HepG2 (cell line): Measurements from ENCODE around the gene DDN. TPM values are rescaled to one million over a fixed set of nuclear protein-coding genes. Genes with fewer than 3 reads are reported as not detected.

ENCODE experiments used
- AGO2 ChIP-seq: fragments of 200-400 bp; formaldehyde crosslinking; optimal IDR thresholded peaks from 2 replicates; pipeline ENCODE3; 2017; ENCODE audit warnings: mild to moderate bottlenecking, low read depth, low read length, moderate library complexity
- ATAD3A ChIP-seq: sonication (generic); formaldehyde crosslinking; IDR thresholded peaks from 2 replicates; pipeline ENCODE4 v1.4.0; 2020; ENCODE audit warnings: missing genetic modification reagents
- CTCF ChIP-seq: sonication (generic); formaldehyde crosslinking; IDR thresholded peaks from 2 replicates; pipeline ENCODE4 v1.5.0; 2020; ENCODE audit warnings: mild to moderate bottlenecking, missing genetic modification reagents, moderate library complexity
- NFYB ChIP-seq: sonication (generic); formaldehyde crosslinking; IDR thresholded peaks from 2 replicates; pipeline ENCODE4 v1.4.0; 2020; ENCODE audit warnings: missing genetic modification reagents
- NPAS2 ChIP-seq: sonication (generic); formaldehyde crosslinking; IDR thresholded peaks from 2 replicates; pipeline ENCODE4 v1.8.0; 2022; ENCODE audit warnings: mild to moderate bottlenecking, missing genetic modification reagents, borderline replicate concordance
- THAP11 ChIP-seq: IDR thresholded peaks from 2 replicates; pipeline ENCODE4 v1.6.1; 2016; ENCODE audit warnings: missing biosample characterization, missing genetic modification reagents
- ZFP91 ChIP-seq: sonication (generic); formaldehyde crosslinking; IDR thresholded peaks from 2 replicates; pipeline ENCODE4 v1.9.0; 2022; ENCODE audit warnings: missing genetic modification reagents, mild to moderate bottlenecking, borderline replicate concordance
- ZNF280B ChIP-seq: sonication (generic); formaldehyde crosslinking; IDR thresholded peaks from 2 replicates; pipeline ENCODE4 v1.5.0; 2020; ENCODE audit warnings: missing genetic modification reagents, mild to moderate bottlenecking, borderline replicate concordance
- ZNF34 ChIP-seq: sonication (generic); formaldehyde crosslinking; IDR thresholded peaks from 2 replicates; pipeline ENCODE4 v1.4.0; 2020; ENCODE audit warnings: mild to moderate bottlenecking, missing genetic modification reagents, borderline replicate concordance
- ZNF44 ChIP-seq: sonication (generic); formaldehyde crosslinking; IDR thresholded peaks from 2 replicates; pipeline ENCODE4 v1.5.1; 2020; ENCODE audit warnings: mild to moderate bottlenecking, missing genetic modification reagents
- polyA plus RNA-seq, 8 experiments: library from polyadenylated mRNA; depleted of rRNA in 3 of 8; stranded (reverse) in 7 of 8; unstranded in 1 of 8; fragments of >200 nt; fragmentation: Illumina TruSeq in 4 of 8; extraction: Trizol in 4 of 8; gene quantifications; 2 replicates each; pipeline versions ENCODE4 v1.2.1 to v1.2.3, GENCODE V29; 2011 to 2016; ENCODE audit warnings: low read depth in 4 of 8, missing spikeins in 1 of 8, mixed read lengths in 1 of 8; ENCODE audit not compliant: insufficient read depth in 1 of 8
- total RNA-seq, 5 experiments: library from RNA; depleted of rRNA; stranded (reverse); fragments of >200 nt; fragmentation: Illumina TruSeq; extraction: Trizol; gene quantifications; 2 replicates each; pipeline ENCODE4 v1.2.3, GENCODE V29; 2016; ENCODE audit warnings: low read depth in 1 of 5

The DDN gene
- total and polyA plus RNA-seq, 2 of the 13 experiments (the other 11 are each of a cell fraction or from before 2014, with no cell fraction given) = 0.24 to 0.53 TPM

- TF ChIP-seq ZNF280B (CRISPR knock-in tag) (0 out of 2 replicates have a peak, but pooled peaks have one; percentile 17), ZNF34 (CRISPR knock-in tag) (no peak), ATAD3A (CRISPR knock-in tag) (no peak), THAP11 (CRISPR knock-in tag) (0 out of 2 replicates have a peak, but pooled peaks have one; percentile 18), ZFP91 (peak; percentile 39; the same call in 1 of the 2 replicates), ZNF44 (CRISPR knock-in tag) (no peak), CTCF (peak; percentile 86), NFYB (no peak), AGO2 (no peak), NPAS2 (no peak)
Observed at GRCh38 chr12:48995086-48995879, 3.9 kb downstream of the DDN start (continued).
